HG03460 (cell line): ENCODE data around the gene CADPS2.

ENCODE experiments used
- ATAC-seq: cut with Tn5 transposase; IDR thresholded peaks from one replicate; pipeline ENCODE4 v1.9.1; 2021; ENCODE audit not compliant: unreplicated experiment

Gene CADPS2

GRCh38 chr7:122886357-122887081 is at the start of gene CADPS2:
Gene CADPS2 (minus strand): TSS chr7:122886460. CDS start chr7:122886337, 123 bp downstream.
- ATAC-seq: peak; percentile 60

GRCh38 chr7:122935620-122936019 is 49.4 kb upstream of the CADPS2 start:
- ATAC-seq: no peak

- no peak for ATAC-seq
Measured at GRCh38 chr7:122919643-122920181, 33.5 kb upstream of the CADPS2 start.

- ATAC-seq: no peak
Measured at GRCh38 chr7:122914812-122915211, 28.6 kb upstream of the CADPS2 start.

GRCh38 chr7:122913608-122914007 is 27.3 kb upstream of the CADPS2 start:
- ATAC-seq: no peak

- ATAC-seq: no peak
Measured at GRCh38 chr7:122902751-122903495, 16.7 kb upstream of the CADPS2 start.

- no peak for ATAC-seq
Measured at GRCh38 chr7:122901250-122901649, 15.0 kb upstream of the CADPS2 start.

GRCh38 chr7:122896509-122896908 is 10.2 kb upstream of the CADPS2 start:
- ATAC-seq: no peak

GRCh38 chr7:122893486-122893885 is 7.2 kb upstream of the CADPS2 start:
- no peak for ATAC-seq

GRCh38 chr7:122889116-122889515 is 2.9 kb upstream of the CADPS2 start:
- no peak for ATAC-seq

GRCh38 chr7:122887848-122888247 is 1.6 kb upstream of the CADPS2 start:
- ATAC-seq: no peak

- ATAC-seq: no peak
Measured at GRCh38 chr7:122887198-122887597, 938 bp upstream of the CADPS2 start.

GRCh38 chr7:122885583-122886356 is 490 bp downstream of the CADPS2 start:
- peak; percentile 30 for ATAC-seq

GRCh38 chr7:122884186-122884585 is 2.1 kb downstream of the CADPS2 start:
- no peak for ATAC-seq

- ATAC-seq: no peak
Measured at GRCh38 chr7:122883049-122883680, 3.1 kb downstream of the CADPS2 start.

- no peak for ATAC-seq
Measured at GRCh38 chr7:122881324-122881723, 4.9 kb downstream of the CADPS2 start.

- ATAC-seq: no peak
Measured at GRCh38 chr7:122869260-122869659, 17.0 kb downstream of the CADPS2 start.

- ATAC-seq: no peak
Measured at GRCh38 chr7:122867471-122867980, 18.7 kb downstream of the CADPS2 start.

GRCh38 chr7:122864838-122865237 is 21.4 kb downstream of the CADPS2 start:
- no peak for ATAC-seq

- ATAC-seq: no peak
Measured at GRCh38 chr7:122864016-122864415, 22.2 kb downstream of the CADPS2 start.

- ATAC-seq: no peak
Measured at GRCh38 chr7:122858320-122858719, 27.9 kb downstream of the CADPS2 start.
